ENCODE measurements around the gene DAAM2. TPM values are rescaled to one million over a fixed set of nuclear protein-coding genes. Genes with fewer than 3 reads are reported as not detected.

DAAM2 gene
- total and polyA plus RNA-seq, 2 of the 8 experiments (the other 6 are each of a cell fraction or from before 2014, with no cell fraction given), result 1.5 to 2.9 TPM

GRCh38 chr6:39755231-39755630 lies 36.9 kb upstream of the DAAM2 start:
- no peaks in the 10 kb centered on the region for H3K23me2 ChIP-seq (ENCODE audit: low read depth, low read length)
- CTCF ChIA-PET (ENCODE audit: partially characterized antibody), result interaction anchor here (0.7 kb wide), 1 partner anchor 35 kb away, joined by 3 read pairs; no protein-coding TSS in a partner anchor
- H2BK5ac ChIP-seq (ENCODE audit: low read depth, low read length), result no peak overlapping the region
- POLR2A ChIA-PET (ENCODE audit: partially characterized antibody), result no interaction called here
- no peaks in the 10 kb centered on the region for H3K79me2 ChIP-seq (ENCODE audit: control insufficient read depth in 1 of 2, insufficient read depth in 2 of 2, low read length in 2 of 2)
- WGBS, 2 experiments (ENCODE audit: extremely low coverage in 1 of 2, insufficient coverage in 1 of 2, insufficient read length in 1 of 2, insufficient replicate concordance in 2 of 2, low coverage in 1 of 2, low lambda C conversion rate in 2 of 2, missing lambda C conversion rate in 1 of 2), result 96% methylated on average over 1 of the region's 1 CpG; no CpG with 5 or more reads in 1 of the 2 experiments
- H4K8ac ChIP-seq (ENCODE audit: extremely low read depth, insufficient read depth, low read length), result no peak overlapping the region
- H3K23ac ChIP-seq (ENCODE audit: insufficient read length), result no peak overlapping the region
- no peak overlapping the region for H3K9ac ChIP-seq (replicated peaks in 1 of 4; ENCODE audit: extremely low read depth in 1 of 4, low read depth in 3 of 4, low read length in 3 of 4)
- H4K91ac ChIP-seq (replicated peaks; ENCODE audit: insufficient read length, low read length), result no peak overlapping the region
- H3K9me3 ChIP-seq (ENCODE audit: insufficient read depth in 2 of 2, low read depth in 1 of 2, low read length in 1 of 2), result no peaks in the 10 kb centered on the region
- H3K27ac ChIP-seq (ENCODE audit: low read depth, low read length), result no peak overlapping the region
- peaks cover 0 to 1% (median 0%) of the 10 kb centered on the region in 4 experiments; a peak in 1 of 7 replicates for H3K27me3 ChIP-seq (replicated peaks in 1 of 4; ENCODE audit: control insufficient read depth in 3 of 4, extremely low read depth in 1 of 4, insufficient read depth in 3 of 4, low read length in 3 of 4)
- H3K36me3 ChIP-seq (ENCODE audit: control insufficient read depth in 2 of 4, insufficient read depth in 4 of 4, low read length in 3 of 4), result no peaks in the 10 kb centered on the region
- no peak overlapping the region for H2BK12ac ChIP-seq (ENCODE audit: low read depth, low read length)
- H3K4ac ChIP-seq (replicated peaks; ENCODE audit: insufficient read length, low read depth, low read length), result no peak overlapping the region
- H3K4me3 ChIP-seq (ENCODE audit: extremely low read depth in 1 of 4, insufficient read depth in 2 of 4, low read depth in 3 of 4, low read length in 4 of 4), result no peak overlapping the region
- H3K4me2 ChIP-seq (ENCODE audit: insufficient read depth in 1 of 2, low read depth in 2 of 2, low read length in 2 of 2), result no peak overlapping the region
- FAIRE-seq (no peak), DNase-seq (ENCODE audit: low read depth in 1 of 2, low spot score in 2 of 2) (no peak)
- TF ChIP-seq RFX5 (IDR thresholded peaks at IDR 0.05; ENCODE audit: borderline replicate concordance, low read depth, low read length) (no peak), TBP (IDR thresholded peaks at IDR 0.05; ENCODE audit: low read depth, low read length) (no peak), NANOG (IDR thresholded peaks at IDR 0.05; ENCODE audit: insufficient read depth, low read depth, low read length, poor library complexity, severe bottlenecking) (no peak), CBX8 (IDR thresholded peaks at IDR 0.05; ENCODE audit: borderline replicate concordance, low read depth, low read length) (no peak), PHF8 (conservative IDR thresholded peaks at IDR 0.05; ENCODE audit: low read depth, low read length) (no peak), ATF3 (IDR thresholded peaks at IDR 0.05; ENCODE audit: insufficient read depth, low read depth, low read length) (no peak), BRCA1 (IDR thresholded peaks at IDR 0.05; ENCODE audit: low read depth, low read length) (no peak), SIRT6 (IDR thresholded peaks at IDR 0.05; ENCODE audit: low read length) (no peak), E2F6 (IDR thresholded peaks at IDR 0.05) (no peak)
- H2BK120ac ChIP-seq (replicated peaks; ENCODE audit: low read depth, low read length), result no peak overlapping the region
- no peaks in the 10 kb centered on the region for H3K79me1 ChIP-seq (ENCODE audit: low read depth, low read length)
- no peak overlapping the region for H3K56ac ChIP-seq (replicated peaks; ENCODE audit: insufficient read length, low read depth, low read length)
- no peak overlapping the region for H3K18ac ChIP-seq (ENCODE audit: extremely low read depth, low read length)
- H2BK20ac ChIP-seq (ENCODE audit: low read length), result no peak overlapping the region
- no peaks in the 10 kb centered on the region for H4K20me1 ChIP-seq (replicated peaks in 1 of 2; ENCODE audit: control insufficient read depth in 1 of 2, insufficient read depth in 2 of 2, low read length in 2 of 2)
- H2BK15ac ChIP-seq (ENCODE audit: low read length), result no peak overlapping the region
- H3K14ac ChIP-seq (ENCODE audit: insufficient read length), result no peak overlapping the region
- no peak overlapping the region for H2AFZ ChIP-seq (ENCODE audit: low read length)
- no peaks in the 10 kb centered on the region for H3K4me1 ChIP-seq (replicated peaks in 1 of 4; ENCODE audit: control insufficient read depth in 3 of 4, insufficient read depth in 4 of 4, low read length in 3 of 4)
- no peak overlapping the region for H4K5ac ChIP-seq (ENCODE audit: insufficient read length, low read depth, low read length)
- H2AK5ac ChIP-seq (ENCODE audit: low read depth, low read length), result no peak overlapping the region
